Measurements from ENCODE around the gene MMP13. TPM values are rescaled to one million over a fixed set of nuclear protein-coding genes. Genes with fewer than 3 reads are reported as not detected.

MMP13 gene
- total RNA-seq, 1 donor from 2014 or later = not detected

DNA sequence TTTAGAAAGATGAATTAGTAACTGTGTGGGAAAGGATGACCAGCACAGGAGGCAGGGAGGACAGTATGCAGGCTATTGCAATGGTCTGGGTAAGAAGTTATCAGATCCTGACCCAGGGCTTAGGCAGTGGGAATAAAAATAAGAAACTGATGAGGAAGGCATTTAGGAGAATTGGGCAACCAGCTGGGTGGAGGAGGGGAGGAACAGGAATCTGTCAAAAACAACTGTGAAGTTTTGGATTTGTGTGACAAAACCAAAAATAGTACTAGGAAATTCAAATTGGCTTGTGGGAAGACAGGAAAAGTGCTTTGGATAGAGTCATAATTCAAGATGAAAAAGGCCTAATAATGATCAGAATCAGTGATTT, 27.9 kb downstream of the MMP13 start:
- Mint-ChIP-seq H3K4me3 (no peak overlapping the region), H3K27ac (no peak overlapping the region), H3K36me3 (no peaks in the 10 kb centered on the region), H3K27me3 (ENCODE audit: insufficient read depth, low read depth) (peaks cover 2% of the 10 kb centered on the region), H3K4me1 (no peaks in the 10 kb centered on the region), H3K9me3 (no peaks in the 10 kb centered on the region)
- DNase-seq (ENCODE audit: low spot score) = no peak
- Histone ChIP-seq H4K20me1 (ENCODE audit: low read depth) (no peaks in the 10 kb centered on the region), H3K4me1 (no peaks in the 10 kb centered on the region), H3K4me3 (no peak overlapping the region), H3K27me3 (no peaks in the 10 kb centered on the region), H3K79me2 (ENCODE audit: low read depth) (no peaks in the 10 kb centered on the region), H3K27ac (no peak overlapping the region), H3F3A (ENCODE audit: low read depth) (no peaks in the 10 kb centered on the region), H3K4me2 (no peak overlapping the region), H2AFZ (replicated peaks) (no peak overlapping the region), H3K9ac (no peak overlapping the region), H3K36me3 (no peaks in the 10 kb centered on the region), H3K9me3 (ENCODE audit: low read depth) (no peaks in the 10 kb centered on the region)
- TF ChIP-seq EZH2phosphoT487 (IDR thresholded peaks at IDR 0.05) (no peak), EZH2 (IDR thresholded peaks at IDR 0.05) (no peak)
- TF ChIP-seq, protein P1, sequence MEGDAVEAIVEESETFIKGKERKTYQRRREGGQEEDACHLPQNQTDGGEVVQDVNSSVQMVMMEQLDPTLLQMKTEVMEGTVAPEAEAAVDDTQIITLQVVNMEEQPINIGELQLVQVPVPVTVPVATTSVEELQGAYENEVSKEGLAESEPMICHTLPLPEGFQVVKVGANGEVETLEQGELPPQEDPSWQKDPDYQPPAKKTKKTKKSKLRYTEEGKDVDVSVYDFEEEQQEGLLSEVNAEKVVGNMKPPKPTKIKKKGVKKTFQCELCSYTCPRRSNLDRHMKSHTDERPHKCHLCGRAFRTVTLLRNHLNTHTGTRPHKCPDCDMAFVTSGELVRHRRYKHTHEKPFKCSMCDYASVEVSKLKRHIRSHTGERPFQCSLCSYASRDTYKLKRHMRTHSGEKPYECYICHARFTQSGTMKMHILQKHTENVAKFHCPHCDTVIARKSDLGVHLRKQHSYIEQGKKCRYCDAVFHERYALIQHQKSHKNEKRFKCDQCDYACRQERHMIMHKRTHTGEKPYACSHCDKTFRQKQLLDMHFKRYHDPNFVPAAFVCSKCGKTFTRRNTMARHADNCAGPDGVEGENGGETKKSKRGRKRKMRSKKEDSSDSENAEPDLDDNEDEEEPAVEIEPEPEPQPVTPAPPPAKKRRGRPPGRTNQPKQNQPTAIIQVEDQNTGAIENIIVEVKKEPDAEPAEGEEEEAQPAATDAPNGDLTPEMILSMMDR (IDR thresholded peaks at IDR 0.05) = no peak

DNA sequence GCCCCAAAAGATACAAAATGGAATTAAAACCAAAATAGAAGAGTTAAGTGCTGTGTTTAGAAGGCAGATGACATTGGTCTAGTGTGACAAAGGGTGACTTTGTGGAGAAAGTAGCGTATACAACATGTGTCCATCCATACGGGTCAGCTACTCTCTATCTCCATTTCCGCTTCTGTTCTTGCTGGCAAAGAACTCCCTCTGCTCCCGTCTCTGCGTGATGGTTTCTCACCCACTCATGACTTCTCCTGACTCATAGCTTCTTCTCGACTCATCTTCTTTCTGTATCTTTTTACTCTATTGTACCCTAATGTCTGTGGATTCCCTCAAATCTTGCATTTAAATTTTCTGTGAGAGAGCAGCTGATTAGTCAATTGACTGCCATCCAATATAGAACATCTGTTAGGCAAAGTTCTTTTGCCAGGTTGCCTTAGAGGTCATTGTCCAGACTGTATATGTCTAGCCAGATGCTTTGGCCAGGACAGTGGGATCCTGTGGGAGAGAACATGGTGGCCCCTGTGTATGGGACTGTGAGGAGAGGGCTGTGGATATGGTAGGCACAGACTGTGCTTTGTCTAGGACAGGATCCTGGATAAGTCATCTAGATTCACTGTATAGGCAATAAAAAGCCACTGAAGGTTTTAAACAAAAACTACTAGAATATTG, 28.4 kb downstream of the MMP13 start:
- Mint-ChIP-seq H3K27me3 (ENCODE audit: insufficient read depth, low read depth) (peaks cover 2% of the 10 kb centered on the region), H3K4me1 (no peaks in the 10 kb centered on the region), H3K27ac (no peak overlapping the region), H3K4me3 (no peak overlapping the region), H3K36me3 (no peaks in the 10 kb centered on the region), H3K9me3 (no peaks in the 10 kb centered on the region)
- Histone ChIP-seq H3K27me3 (no peaks in the 10 kb centered on the region), H3K27ac (no peak overlapping the region), H3K4me3 (no peak overlapping the region), H3K79me2 (ENCODE audit: low read depth) (no peaks in the 10 kb centered on the region), H3K9me3 (ENCODE audit: low read depth) (no peaks in the 10 kb centered on the region), H3K36me3 (no peaks in the 10 kb centered on the region), H3F3A (ENCODE audit: low read depth) (no peaks in the 10 kb centered on the region), H2AFZ (replicated peaks) (no peak overlapping the region), H3K4me2 (no peak overlapping the region), H4K20me1 (ENCODE audit: low read depth) (no peaks in the 10 kb centered on the region), H3K9ac (no peak overlapping the region), H3K4me1 (no peaks in the 10 kb centered on the region)
- DNase-seq (ENCODE audit: low spot score) = no peak
- TF ChIP-seq EZH2phosphoT487 (IDR thresholded peaks at IDR 0.05) (no peak), EZH2 (IDR thresholded peaks at IDR 0.05) (no peak)
- TF ChIP-seq, protein P1 (IDR thresholded peaks at IDR 0.05) = no peak

DNA sequence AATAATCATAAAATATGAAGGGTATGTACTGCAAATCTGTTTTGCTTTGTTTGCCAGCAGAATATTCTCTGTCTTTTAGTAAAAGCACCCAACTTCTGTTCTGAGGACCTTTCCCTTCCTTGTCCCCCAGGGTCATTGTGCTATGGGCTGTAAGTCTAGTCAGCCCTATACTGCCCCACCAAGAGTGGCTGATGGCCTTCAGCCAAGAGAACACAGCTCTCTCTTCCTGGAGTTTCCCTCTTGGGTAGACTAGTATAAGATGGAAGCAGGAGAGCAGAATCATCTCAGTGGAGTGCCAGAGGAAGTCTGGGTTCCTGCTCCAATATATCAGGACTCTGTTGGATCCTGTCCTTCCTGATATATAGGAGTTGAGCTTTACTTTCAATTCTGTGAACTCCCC, 29.0 kb downstream of the MMP13 start:
- TF ChIP-seq, protein P1 (IDR thresholded peaks at IDR 0.05) = no peak
- TF ChIP-seq EZH2phosphoT487 (IDR thresholded peaks at IDR 0.05) (no peak), EZH2 (IDR thresholded peaks at IDR 0.05) (no peak)
- no peak overlapping the region for H3K27ac Mint-ChIP-seq
- H3K9ac ChIP-seq = no peak overlapping the region

More for the DNA sequence above, 29.0 kb downstream of the MMP13 start:
- H3K4me1 ChIP-seq = no peaks in the 10 kb centered on the region
- no peaks in the 10 kb centered on the region for H4K20me1 ChIP-seq (ENCODE audit: low read depth)
- no peaks in the 10 kb centered on the region for H3F3A ChIP-seq (ENCODE audit: low read depth)
- no peak overlapping the region for H3K27ac ChIP-seq
- no peak overlapping the region for H3K4me2 ChIP-seq
- H3K4me3 ChIP-seq = no peak overlapping the region
- peaks cover 2% of the 10 kb centered on the region for H3K27me3 Mint-ChIP-seq (ENCODE audit: insufficient read depth, low read depth)
- H3K4me3 Mint-ChIP-seq = no peak overlapping the region
- H3K27me3 ChIP-seq = no peaks in the 10 kb centered on the region
- H3K9me3 ChIP-seq (ENCODE audit: low read depth) = no peaks in the 10 kb centered on the region
- no peaks in the 10 kb centered on the region for H3K4me1 Mint-ChIP-seq
- no peak for DNase-seq (ENCODE audit: low spot score)
- H2AFZ ChIP-seq (replicated peaks) = no peak overlapping the region
- no peaks in the 10 kb centered on the region for H3K36me3 Mint-ChIP-seq
- H3K79me2 ChIP-seq (ENCODE audit: low read depth) = no peaks in the 10 kb centered on the region
- no peaks in the 10 kb centered on the region for H3K9me3 Mint-ChIP-seq
- H3K36me3 ChIP-seq = no peaks in the 10 kb centered on the region
